NCI-H226 (cell line): ENCODE measurements around the gene BRD2.

Experiments
- DNase-seq: peaks from one replicate; pipeline ENCODE4 v3.0.0-alpha.2; 2015

Gene BRD2

GRCh38 chr6:33001685-33002084 lies 33.3 kb downstream of the BRD2 start:
- DNase-seq = no peak

GRCh38 chr6:33004940-33005339 lies 36.5 kb downstream of the BRD2 start:
- no peak for DNase-seq

- DNase-seq = no peak
These were observed 39.5 kb downstream of the BRD2 start for GRCh38 chr6:33007831-33008400.

DNA sequence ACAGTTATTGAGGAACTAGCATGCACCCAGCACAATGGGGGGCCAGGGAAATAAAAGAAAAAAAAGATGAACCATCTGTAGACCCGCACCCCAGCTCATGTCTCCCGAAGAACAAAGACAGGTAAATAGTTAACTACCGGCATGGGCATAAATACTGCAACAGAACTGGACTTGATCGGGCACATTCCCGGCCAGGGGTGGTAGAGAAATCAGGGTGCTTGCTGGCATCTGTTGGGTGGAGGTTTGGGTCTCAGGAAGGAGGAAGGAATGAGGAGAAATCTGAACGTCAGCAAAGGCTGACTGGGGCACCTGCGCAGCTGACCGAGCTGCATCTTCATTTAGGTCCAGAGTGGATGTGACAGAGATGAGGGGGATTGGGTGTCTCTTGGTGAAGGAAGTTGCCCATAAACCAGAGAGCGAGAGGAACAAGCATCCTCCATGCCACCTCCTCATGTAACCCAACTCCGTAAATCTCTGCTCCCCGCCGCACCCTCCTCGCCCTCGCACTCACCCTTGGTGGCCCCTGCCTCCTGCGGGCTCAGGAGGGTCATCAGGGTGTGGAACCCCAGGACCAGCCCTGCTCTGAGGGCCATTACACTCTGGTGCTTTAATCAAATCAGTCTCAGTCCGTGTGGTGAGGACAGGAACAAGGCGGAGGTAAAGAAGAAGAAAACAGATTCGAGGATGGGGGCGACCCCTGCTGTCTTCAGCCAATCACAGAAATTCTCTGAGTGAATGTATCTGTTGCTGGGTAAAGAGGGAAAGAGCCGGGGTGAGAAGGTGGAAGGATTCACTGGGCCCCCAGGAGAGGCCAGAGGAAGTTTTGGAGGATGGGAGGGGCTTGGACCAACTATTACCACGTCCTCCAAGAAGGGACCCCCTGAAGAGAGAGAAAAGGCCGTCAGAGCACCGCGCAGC lies 40.8 kb downstream of the BRD2 start, which contains the start of gene HLA-DOA:
TSS of gene HLA-DOA (minus strand) at position 648 of the 918 bp plus-strand sequence.
- DNase-seq = no peak

DNA sequence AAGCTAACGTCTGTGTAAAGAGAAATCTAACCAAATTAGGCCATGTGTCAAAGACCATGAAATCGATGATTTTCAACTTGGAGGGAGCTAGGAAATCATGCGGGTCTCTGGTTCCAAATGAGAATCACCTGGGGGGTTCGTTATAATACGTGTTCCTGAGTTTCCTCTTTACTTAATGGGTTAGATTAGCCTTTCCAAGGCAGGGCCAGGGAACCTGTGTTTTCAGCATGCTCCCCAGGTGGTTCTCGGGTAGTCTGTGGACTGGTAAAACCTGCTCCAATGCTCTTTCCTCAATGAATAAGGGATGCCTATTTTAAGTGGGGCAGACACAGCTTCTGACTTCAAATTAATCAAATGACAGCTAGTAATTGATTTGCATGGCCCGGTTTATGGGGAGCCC lies 42.0 kb downstream of the BRD2 start:
- DNase-seq = no peak

- DNase-seq = no peak
These were observed 45.2 kb downstream of the BRD2 start for GRCh38 chr6:33013608-33014007.

DNA sequence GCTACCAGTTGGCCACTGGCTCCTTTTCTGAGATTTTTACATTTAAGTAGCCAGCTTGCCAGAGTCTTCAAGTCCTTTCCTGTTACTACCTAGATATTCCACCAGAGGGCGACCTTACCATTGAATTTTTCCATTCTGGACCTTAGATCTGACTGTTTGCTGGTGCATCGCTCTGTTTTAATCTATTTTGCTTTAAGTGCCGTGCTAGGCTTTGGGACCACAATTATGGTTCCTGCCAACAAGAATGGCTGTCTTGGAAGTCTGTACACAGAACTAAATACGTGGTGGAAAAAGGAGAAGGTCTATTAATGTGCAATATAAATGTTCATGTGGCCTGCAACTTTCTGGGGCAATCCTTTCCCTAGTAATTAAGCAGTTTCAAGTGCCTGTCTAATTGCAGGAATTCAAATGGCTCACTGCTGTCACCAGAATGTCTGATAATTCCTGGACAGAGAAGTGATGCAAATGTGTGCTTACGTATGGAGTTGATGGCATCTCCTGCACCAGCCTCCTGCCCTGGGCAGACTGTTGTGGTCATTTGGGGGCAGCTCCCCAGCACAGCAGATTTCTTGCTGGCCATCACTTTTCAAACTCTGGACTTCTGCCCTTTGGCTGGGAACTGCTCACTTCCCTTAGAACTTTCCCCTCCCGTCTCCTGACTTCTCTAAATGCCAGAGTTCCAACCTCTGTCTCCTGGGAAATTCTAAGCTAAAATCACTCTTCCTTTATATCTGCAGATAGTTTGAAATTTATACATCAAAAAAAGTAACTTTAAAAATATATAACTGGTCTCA lies 46.6 kb downstream of the BRD2 start:
- peak; percentile 28 for DNase-seq

- DNase-seq = no peak
These were observed 47.4 kb downstream of the BRD2 start for GRCh38 chr6:33015798-33016197.

- no peak for DNase-seq
These were observed 48.6 kb downstream of the BRD2 start for GRCh38 chr6:33017018-33017417.

- DNase-seq = no peak
These were observed 49.4 kb downstream of the BRD2 start for GRCh38 chr6:33017694-33018353.

DNA sequence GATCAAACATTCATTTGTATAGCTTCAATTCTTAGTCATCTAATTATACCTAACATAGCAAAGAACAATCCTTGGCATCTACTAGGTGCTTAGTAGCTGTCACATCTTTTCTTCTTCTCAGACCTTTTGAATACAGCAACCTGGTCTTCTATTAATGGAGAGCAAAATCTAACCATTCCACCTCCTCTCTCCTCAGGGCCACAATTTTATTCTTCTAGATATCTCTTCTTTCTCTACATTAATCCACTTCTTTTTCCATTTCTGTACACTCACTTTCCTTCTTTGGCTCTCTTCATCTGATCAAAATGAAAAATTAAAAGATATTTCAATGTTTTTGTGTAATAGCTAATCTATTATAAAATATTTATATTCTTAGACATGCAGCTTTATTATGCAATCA lies 50.0 kb downstream of the BRD2 start:
- DNase-seq = no peak

- no peak for DNase-seq
These were observed 50.5 kb downstream of the BRD2 start for GRCh38 chr6:33018904-33019303.

GRCh38 chr6:33019372-33019771 lies 51.0 kb downstream of the BRD2 start:
- no peak for DNase-seq

DNA sequence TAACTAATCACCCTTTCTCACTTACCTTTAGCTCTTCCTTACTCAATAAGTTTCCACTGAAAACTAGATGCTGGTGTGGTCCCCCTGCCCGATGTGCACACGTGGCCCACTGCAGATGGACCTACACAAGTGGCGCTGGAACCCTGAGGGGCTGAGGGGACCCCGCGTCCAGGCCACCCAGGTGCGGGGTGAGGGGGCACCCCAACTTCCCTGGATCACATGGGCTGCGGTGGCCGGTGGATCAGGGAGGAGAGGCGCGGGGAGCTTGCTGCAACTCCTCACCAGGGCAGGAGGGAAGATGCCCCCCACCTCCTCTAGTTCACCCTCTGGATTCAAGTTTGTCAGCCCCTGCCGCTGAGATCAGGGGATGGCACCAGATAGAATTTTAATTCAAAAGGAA lies 53.5 kb downstream of the BRD2 start:
- DNase-seq = no peak

DNA sequence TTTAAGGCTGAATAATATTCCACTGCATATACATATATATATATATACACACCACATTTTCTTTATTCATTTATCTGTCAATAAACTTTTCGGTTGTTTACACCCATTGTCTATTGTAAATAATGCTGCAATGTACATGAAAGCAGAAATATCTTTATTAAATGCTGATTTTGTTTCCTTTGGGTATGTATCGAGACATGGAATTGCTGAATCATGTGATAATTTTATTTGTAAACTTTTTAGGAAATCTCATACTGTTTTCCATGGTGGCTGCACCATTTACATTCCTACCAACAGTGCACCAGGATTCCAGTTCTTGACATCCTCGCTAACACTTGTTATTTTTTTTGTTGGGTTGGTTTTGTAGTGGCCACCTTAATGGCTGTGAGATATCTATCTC lies 55.1 kb downstream of the BRD2 start:
- DNase-seq = no peak

DNA sequence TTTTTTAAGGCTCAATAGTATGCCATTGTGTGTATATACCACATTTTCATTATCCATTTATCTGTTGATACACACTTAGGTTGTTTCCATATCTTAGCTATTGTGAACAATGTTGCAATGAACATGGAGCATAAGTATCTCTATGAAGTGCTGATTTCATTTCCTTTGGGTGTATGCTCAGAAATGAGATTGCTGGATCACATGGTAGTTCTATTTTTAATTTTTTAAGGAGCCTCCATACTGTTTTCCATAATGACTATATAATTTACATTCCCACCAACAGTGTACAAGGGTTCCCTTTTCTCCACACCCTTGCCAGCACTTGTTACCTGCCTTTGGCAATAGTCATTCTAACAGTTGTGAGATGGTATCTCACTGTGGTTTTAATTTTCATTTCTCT lies 56.1 kb downstream of the BRD2 start:
- no peak for DNase-seq

GRCh38 chr6:33028220-33028849 lies 59.9 kb downstream of the BRD2 start:
- no peak for DNase-seq

DNA sequence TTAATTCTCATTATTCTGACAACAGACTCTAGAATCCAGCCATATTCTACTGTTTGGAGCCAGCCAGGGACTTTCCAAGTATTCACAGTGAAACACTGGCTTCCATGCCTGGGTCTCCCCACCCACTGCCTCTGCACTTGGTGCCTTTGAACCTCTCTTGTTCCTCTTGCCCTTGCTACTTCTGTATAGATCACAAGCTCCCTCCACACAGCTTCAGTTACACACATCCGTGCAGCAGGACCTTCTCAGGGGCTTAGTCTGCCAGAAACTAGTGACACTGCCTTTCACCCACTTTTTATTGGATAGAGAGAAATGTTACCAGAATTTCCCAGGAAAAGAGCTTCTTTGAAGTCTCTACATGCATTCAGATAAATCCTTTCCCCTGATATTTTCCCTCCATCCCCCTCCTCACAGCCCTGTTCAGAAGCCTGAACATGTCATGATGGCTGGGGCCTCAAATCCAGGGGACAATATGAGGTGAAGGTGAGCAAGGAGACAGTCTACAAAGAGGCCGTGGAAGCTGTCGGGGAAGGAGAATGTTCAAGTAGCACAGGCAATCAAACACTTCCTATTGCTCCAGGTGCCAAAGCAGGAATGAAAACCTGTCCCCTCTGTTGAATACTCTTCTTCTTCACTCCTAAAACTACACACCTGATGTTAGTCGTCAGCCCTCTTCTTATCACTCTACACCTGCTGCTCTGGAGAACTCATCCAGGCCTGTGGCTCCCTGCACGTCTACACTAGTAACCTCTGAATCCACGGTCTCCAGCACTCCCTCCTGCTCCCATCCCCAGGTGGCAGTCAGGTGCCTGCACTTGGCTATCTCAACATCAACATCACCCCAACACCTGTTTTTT lies 61.2 kb downstream of the BRD2 start:
- no peak for DNase-seq

DNA sequence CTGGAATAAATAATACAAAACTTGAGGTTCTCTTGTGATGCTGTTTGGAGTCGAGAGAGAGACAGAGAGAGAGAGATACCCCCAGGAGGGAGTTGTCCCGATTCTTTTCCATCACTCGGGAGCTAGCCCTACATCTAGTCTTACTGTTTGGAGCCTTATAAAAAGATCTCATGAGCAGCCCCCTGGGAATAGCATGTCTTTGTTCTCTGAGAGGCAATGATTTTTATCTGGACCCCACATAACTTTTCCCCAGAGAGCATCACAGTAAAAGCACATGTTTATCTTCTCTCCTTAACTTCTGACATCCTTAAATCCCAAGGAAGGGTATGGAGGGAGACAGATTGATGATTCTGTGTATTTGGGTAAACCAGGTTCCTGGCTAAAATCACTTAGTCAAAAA lies 61.9 kb downstream of the BRD2 start:
- DNase-seq = no peak
